GM12878 (cell line): ENCODE measurements around the gene HSPA12B.

Experiments used
- CTCF ChIP-seq, 3 experiments: IDR thresholded peaks in 2 of 3; conservative IDR thresholded peaks in 1 of 3; 2 replicates each; pipeline ENCODE4 v1.5.1; 2011; ENCODE audit warnings: low read depth in 3 of 3, low read length in 3 of 3, mild to moderate bottlenecking in 3 of 3, control low read depth in 2 of 3, moderate library complexity in 2 of 3, inconsistent platforms in 1 of 3, mixed read lengths in 1 of 3; ENCODE audit not compliant: control insufficient read depth in 2 of 3, insufficient read depth in 1 of 3; ENCODE audit errors: extremely low read depth in 1 of 3
- JUND ChIP-seq: IDR thresholded peaks from 2 replicates; pipeline ENCODE4 v1.6.1; 2012; ENCODE audit warnings: low read depth, mild to moderate bottlenecking, low read length, improper control_type of control experiment, moderate library complexity
- MEF2A ChIP-seq: IDR thresholded peaks from 2 replicates; pipeline ENCODE4 v1.6.1; 2011; ENCODE audit warnings: low read depth, mild to moderate bottlenecking, low read length, moderate library complexity; ENCODE audit not compliant: insufficient read depth
- RAD21 ChIP-seq: IDR thresholded peaks from 2 replicates; pipeline ENCODE4 v1.6.1; 2011; ENCODE audit warnings: mild to moderate bottlenecking, low read depth, low read length, moderate library complexity; ENCODE audit not compliant: insufficient read depth
- REST ChIP-seq: IDR thresholded peaks from 2 replicates; pipeline ENCODE4 v1.6.1; 2012; ENCODE audit warnings: mild to moderate bottlenecking, low read depth, low read length
- SUZ12 ChIP-seq: fragments of 200-600 bp; sonication (generic); IDR thresholded peaks from one replicate; pipeline ENCODE4 v1.6.1; 2018; ENCODE audit warnings: antibody characterized with exemption, mild to moderate bottlenecking; ENCODE audit not compliant: unreplicated experiment
- USF2 ChIP-seq: IDR thresholded peaks from 2 replicates; pipeline ENCODE4 v1.6.1; 2011; ENCODE audit warnings: low read depth, low read length, improper control_type of control experiment, borderline replicate concordance

- TF ChIP-seq JUND (no peak), CTCF (IDR thresholded peaks at IDR 0.05 in 2 of 3, conservative IDR thresholded peaks at IDR 0.05 in 1 of 3; ENCODE audit: control insufficient read depth in 2 of 3, extremely low read depth in 1 of 3, insufficient read depth in 1 of 3, low read depth in 3 of 3, low read length in 3 of 3) (no peak), USF2 (no peak), MEF2A (no peak), RAD21 (no peak), REST (no peak), SUZ12 (no peak)
Measured at GRCh38 chr20:3784216-3784853, 51.9 kb downstream of the HSPA12B start.
